Activated naive CD4-positive, alpha-beta T cell treated with anti-CD3 and anti-CD28 coated beads, Interleukin-2, amount 50 U/mL, for 72 hours (primary cell): Measurements from ENCODE around the gene GARIN5B. TPM values are rescaled to one million over a fixed set of nuclear protein-coding genes. Genes with fewer than 3 reads are reported as not detected.
A peak's percentile ranks its signal among the peaks of the same experiment; 100 is the strongest.

Experiments
- ATAC-seq, 2 donors: fragments of 150-1000 bp; cut with Tn5 transposase; 2 replicates each; pipeline ENCODE4 v1.10.0; 2021; ENCODE audit warnings: mild to moderate bottlenecking in 2 of 2, moderate library complexity in 2 of 2
- DNase-seq, 2 donors: peaks; one replicate each; pipeline ENCODE4 v3.0.0; 2021 to 2022; ENCODE audit warnings: low spot score in 2 of 2
- H3K27ac Mint-ChIP-seq, 2 donors: one replicate each; pipeline ENCODE4 v1.8.0; 2022; ENCODE audit warnings: mild to moderate bottlenecking in 2 of 2, mixed read lengths in 2 of 2
- H3K36me3 Mint-ChIP-seq, 2 donors: one replicate each; pipeline ENCODE4 v1.8.0; 2022; ENCODE audit warnings: mixed read lengths in 2 of 2
- H3K9me3 Mint-ChIP-seq, 2 donors: one replicate each; pipeline ENCODE4 v1.8.0; 2022; ENCODE audit warnings: mixed read lengths in 2 of 2
- total RNA-seq, 2 donors: library from RNA; stranded (reverse); gene quantifications; one replicate each; pipeline ENCODE4 v1.2.3, GENCODE V29; 2022

The GARIN5B gene
- total RNA-seq, 2 donors from 2014 or later: not detected

GRCh38 chr19:55379174-55379573, 16.1 kb upstream of the GARIN5B start:
- H3K27ac Mint-ChIP-seq: peak overlapping the region in 1 of 2 donors; percentile 22

DNA sequence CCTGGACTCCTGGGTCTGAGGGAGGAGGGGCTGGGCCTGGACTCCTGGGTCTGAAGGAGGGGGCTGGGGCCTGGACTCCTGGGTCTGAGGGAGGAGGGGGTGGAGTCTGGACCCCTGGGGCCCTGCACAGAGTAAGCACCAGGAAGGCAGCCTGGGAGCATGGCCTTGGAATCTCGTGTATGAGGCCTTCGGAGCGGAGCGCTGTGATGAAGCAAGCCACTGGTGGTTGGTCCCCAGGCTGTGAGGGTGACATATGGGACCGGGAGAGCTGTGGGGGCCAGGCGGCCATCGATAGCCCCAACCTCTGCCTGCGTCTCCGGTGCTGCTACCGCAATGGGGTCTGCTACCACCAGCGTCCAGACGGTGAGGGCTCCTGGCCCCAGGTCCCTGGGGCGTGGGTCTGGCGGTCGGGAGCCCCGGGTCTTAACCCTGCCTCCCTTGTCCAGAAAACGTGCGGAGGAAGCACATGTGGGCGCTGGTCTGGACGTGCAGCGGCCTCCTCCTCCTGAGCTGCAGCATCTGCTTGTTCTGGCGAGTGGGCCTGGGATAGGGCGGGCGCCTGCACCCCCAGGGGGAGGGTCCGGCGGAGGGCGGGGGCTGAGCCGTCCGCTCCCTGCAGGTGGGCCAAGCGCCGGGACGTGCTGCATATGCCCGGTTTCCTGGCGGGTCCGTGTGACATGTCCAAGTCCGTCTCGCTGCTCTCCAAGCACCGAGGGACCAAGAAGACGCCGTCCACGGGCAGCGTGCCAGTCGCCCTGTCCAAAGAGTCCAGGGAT, 14.5 kb upstream of the GARIN5B start:
- H3K9me3 Mint-ChIP-seq: peaks cover 0 to 6% of the 10 kb centered on the region in 2 donors
- DNase-seq (no peak), ATAC-seq (no peak)
- H3K27ac Mint-ChIP-seq: no peak overlapping the region
- H3K36me3 Mint-ChIP-seq: peaks cover 0 to 12% of the 10 kb centered on the region in 2 donors

More at GRCh38 chr19:55379174-55379573, 16.1 kb upstream of the GARIN5B start:
- ATAC-seq (no peak), DNase-seq (no peak)
- peaks cover 0 to 6% of the 10 kb centered on the region in 2 donors for H3K9me3 Mint-ChIP-seq
- H3K36me3 Mint-ChIP-seq: peaks cover 0 to 21% of the 10 kb centered on the region in 2 donors

DNA sequence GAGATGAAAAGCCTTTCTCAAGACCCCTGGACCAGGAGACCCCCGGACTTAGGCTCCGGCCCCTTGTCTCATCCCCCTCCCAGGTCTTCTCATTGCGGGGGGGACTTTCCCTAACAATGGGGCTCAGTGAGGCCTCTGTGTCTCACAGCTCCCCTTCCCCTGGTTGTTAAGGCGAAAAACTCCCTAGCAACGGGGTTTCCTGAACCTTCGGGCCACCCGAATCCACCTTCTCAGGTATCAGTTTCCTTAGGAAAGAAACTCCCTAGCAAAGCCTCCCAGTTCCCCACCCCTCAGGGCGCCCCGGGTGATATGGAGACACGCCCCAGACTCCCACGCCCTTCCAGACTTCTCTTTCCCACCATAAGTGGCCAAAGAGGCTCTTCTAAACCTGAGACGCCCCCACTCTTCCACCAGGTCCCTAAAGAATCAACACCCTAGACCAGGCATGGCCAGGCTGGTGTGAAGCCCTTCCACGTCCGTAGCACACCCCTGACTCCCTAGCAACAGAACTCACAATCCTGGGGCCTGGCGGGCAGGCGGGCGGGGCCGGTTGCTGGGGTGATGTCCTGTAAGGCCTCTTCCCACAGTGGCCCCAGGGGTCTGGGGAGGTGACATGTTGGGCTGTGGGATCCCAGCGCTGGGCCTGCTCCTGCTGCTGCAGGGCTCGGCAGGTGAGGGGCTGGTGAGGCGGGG, 13.3 kb upstream of the GARIN5B start, which contains the start of gene TMEM190:
TSS of gene TMEM190 (plus strand) at position 586 of the 693 bp plus-strand sequence. CDS start at position 614, 28 bp downstream.
- Mint-ChIP-seq H3K27ac (no peak within 1 kb of the TSS), H3K9me3 (no peaks in the 10 kb centered on the region), H3K36me3 (peaks cover 0 to under 1% of the 10 kb centered on the region in 2 donors)
- DNase-seq (no peak), ATAC-seq (no peak)

DNA sequence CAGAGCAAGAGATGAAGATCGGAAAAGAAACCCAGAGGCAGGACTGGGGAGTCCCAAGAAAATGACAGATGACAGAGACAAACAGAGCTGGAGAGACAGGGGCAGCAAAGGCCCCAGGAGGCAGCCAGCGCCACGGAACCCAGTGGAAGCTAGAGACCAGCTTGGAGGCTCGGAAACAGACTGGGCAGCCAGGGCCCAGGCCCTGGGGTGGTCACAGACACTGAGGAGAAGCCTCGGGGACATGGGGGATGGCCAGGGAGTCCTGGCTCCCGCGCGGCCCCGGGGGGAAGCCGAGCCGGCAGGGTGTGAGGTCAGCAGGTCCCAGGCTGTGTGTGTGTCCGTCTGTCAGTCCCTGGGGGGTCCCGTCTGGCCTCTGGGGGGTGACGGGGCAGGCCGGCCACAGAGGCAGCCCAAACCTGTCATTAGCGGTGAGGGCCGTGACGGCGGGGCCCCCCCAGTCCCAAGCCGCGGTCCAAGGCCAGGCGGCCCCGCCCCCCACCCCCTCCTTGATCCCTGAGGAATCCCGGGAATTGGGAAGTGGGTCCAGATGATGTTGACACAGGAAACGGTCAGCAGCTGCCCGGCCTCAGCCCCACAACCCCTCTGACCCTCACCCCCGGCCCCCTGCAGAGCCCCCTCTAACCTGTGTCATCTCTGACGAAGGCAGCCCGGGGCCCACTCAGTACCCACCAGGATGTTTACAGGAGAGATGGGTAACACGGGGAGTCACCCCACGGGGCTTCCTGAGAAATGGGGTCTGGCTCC, 11.1 kb upstream of the GARIN5B start:
- Mint-ChIP-seq H3K27ac (no peak overlapping the region), H3K9me3 (no peaks in the 10 kb centered on the region), H3K36me3 (no peaks in the 10 kb centered on the region)
- no peak for DNase-seq
- no peak for ATAC-seq

GRCh38 chr19:55373306-55373992, 10.4 kb upstream of the GARIN5B start:
- DNase-seq: no peak
- Mint-ChIP-seq H3K27ac (no peak overlapping the region), H3K36me3 (no peaks in the 10 kb centered on the region), H3K9me3 (no peaks in the 10 kb centered on the region)
- ATAC-seq: no peak

DNA sequence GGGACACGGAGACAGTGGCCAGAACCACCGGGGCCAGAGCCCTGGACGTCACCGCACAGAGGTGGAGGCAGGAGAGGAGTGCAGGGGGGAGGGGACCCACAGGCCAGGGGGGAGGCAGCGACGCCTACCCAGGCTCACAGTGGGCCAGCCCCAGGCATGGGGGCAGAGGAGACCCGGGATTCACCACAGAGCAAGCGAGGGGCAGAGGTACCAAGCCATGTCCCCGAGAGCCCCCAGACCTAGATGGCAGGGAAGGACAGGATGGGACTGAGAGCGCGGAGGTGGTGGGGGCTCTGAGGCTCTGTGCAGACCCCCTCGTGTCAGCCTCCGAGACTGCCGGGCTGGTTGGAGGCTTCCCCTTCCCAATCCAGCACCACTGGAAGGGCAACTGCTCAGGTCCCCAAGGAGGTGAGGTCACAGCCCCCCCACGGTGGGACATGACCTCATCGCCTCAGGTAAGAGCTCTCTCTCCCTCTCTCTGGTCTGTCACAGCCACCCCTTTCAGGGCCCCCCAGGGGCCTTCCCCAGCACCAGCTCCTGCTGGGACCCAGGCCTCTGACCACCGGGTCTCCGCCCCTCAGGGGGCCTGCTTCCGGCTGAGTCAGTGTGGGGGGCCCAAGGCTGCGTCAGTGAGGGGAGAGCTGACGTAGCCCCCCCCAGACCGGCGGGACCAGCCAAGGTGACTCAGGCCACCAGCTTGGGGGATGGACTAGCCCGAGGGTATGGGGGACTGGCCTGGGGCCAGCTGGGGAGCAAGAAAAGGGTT, 9.4 kb upstream of the GARIN5B start:
- DNase-seq: no peak
- Mint-ChIP-seq H3K9me3 (no peaks in the 10 kb centered on the region), H3K36me3 (no peaks in the 10 kb centered on the region), H3K27ac (no peak overlapping the region)
- peak in 1 of 2 donors; percentile 15 for ATAC-seq

DNA sequence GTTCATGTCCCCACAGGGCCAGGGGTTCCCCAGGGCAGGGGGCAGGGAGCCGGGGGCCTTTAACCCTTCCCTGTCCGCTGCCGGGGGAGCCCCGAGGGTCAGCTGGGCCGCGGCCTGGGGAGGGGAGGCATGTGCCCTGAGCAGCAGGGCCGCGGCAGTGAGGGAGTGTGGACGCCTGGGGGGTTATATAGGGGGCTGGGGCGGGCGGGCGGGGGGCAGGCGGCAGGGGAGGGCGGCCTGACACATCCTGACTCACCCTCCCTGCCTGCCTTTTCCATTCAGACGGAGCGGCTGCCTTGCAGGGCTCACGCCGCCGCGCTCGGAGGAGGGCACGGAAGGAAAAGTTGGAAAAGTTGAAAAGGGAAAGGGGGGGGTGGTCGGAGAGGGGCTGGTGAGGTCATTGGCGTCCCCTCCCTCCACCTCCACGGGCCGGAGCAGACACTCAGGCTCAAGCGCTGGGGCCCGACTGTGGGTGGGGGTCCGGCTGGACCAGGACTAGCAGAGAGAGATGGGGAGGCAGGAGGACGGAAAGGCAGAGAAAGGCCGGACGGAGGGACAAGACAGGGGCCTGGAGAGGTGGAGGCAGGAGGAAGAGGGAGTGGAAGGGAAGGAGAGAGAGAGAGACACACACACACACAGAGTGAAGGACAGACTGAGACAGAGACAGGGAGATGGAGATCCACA, 7.4 kb upstream of the GARIN5B start, which contains the start of gene IL11:
TSS of gene IL11 (minus strand) at position 159 of the 684 bp plus-strand sequence. CDS start at position 6, 153 bp downstream.
- no peaks in the 10 kb centered on the region for H3K36me3 Mint-ChIP-seq
- DNase-seq: no peak
- H3K9me3 Mint-ChIP-seq: no peaks in the 10 kb centered on the region
- peak in 1 of 2 donors; percentile 8 for ATAC-seq
- no peak within 1 kb of the TSS for H3K27ac Mint-ChIP-seq

GRCh38 chr19:55369653-55370304, 6.7 kb upstream of the GARIN5B start:
- no peaks in the 10 kb centered on the region for H3K9me3 Mint-ChIP-seq
- DNase-seq: peak in 1 of 2 donors; percentile 34

GRCh38 chr19:55368701-55369563, 5.9 kb upstream of the GARIN5B start:
- Mint-ChIP-seq H3K9me3 (no peaks in the 10 kb centered on the region), H3K36me3 (no peaks in the 10 kb centered on the region), H3K27ac (no peak overlapping the region)
- peak in 1 of 2 donors; percentile 46 for DNase-seq
- peak; percentile 30 to 55 for ATAC-seq

More at GRCh38 chr19:55369653-55370304, 6.7 kb upstream of the GARIN5B start:
- no peak overlapping the region for H3K27ac Mint-ChIP-seq
- ATAC-seq: peak; percentile 62 to 71
- no peaks in the 10 kb centered on the region for H3K36me3 Mint-ChIP-seq

- Mint-ChIP-seq H3K36me3 (no peaks in the 10 kb centered on the region), H3K27ac (no peak overlapping the region), H3K9me3 (no peaks in the 10 kb centered on the region)
- ATAC-seq (no peak), DNase-seq (no peak)
Measured at GRCh38 chr19:55368106-55368505, 5.0 kb upstream of the GARIN5B start.

DNA sequence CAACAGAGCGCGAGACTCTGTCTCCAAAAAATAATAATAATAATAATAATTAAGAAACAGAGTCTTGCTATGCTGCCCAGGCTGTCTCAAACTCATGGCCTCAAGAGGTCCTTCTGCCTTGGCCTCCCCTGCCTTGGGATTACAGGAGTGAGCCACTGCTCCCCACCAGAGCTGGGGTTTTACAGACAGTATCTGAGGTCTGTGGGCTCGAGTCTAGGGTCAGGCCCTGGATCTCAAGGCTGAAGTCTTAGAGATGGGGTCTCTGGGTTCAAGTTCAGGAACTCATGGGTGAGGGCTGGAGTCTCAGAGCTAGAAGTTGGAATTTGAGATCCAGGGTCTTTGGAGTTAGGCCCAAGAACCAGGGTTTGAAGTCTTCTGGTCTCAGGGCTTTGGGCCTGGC, 3.7 kb upstream of the GARIN5B start:
- Mint-ChIP-seq H3K9me3 (no peaks in the 10 kb centered on the region), H3K36me3 (no peaks in the 10 kb centered on the region), H3K27ac (peak overlapping the region in 1 of 2 donors; percentile 14)
- DNase-seq (no peak), ATAC-seq (no peak)

GRCh38 chr19:55365964-55366363, 2.9 kb upstream of the GARIN5B start:
- Mint-ChIP-seq H3K27ac (no peak overlapping the region), H3K9me3 (no peaks in the 10 kb centered on the region), H3K36me3 (no peaks in the 10 kb centered on the region)
- DNase-seq (no peak), ATAC-seq (no peak)

DNA sequence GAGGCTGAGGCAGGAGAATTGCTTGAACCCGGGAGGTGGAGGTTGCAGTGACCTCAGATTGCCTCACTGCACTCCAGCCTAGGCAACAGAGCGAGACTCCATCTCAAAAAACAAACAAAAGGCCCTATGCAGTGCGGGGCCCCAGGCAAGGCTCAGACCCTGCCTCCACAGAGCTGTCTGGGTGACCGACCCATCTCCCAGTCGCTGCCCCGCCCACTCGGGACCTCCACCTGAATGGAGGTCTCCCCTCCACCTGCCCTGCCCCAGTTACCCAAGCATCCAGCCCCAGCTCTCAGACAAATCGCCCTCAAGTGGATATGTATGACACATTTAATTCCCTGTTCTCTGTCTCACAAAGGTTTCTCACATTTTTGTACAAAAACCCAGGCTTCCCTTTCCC, 2.2 kb upstream of the GARIN5B start:
- H3K9me3 Mint-ChIP-seq: no peaks in the 10 kb centered on the region
- H3K36me3 Mint-ChIP-seq: no peaks in the 10 kb centered on the region
- DNase-seq (no peak), ATAC-seq (no peak)
- H3K27ac Mint-ChIP-seq: no peak overlapping the region
